Activated T-cell treated with anti-CD3 and anti-CD28 coated beads, Interleukin-2, amount 50 U/mL, for 4 hours (primary cell): ENCODE results near the gene MRPL36. TPM values are rescaled to one million over a fixed set of nuclear protein-coding genes. Genes with fewer than 3 reads are reported as not detected.

Experiments
- total RNA-seq, 3 donors: library from RNA; stranded (reverse); gene quantifications; one replicate each; pipeline ENCODE4 v1.2.1, GENCODE V29; 2021

Gene MRPL36
- total RNA-seq, 3 donors from 2014 or later = 72.8 to 85.9 (median 77.8) TPM

Other genes starting within 250 kb of the MRPL36 start
- 10 to 100 TPM; 55.6 to 64.9 (median 61.4) TPM for gene NDUFS6, start 1.6 kb upstream of the MRPL36 start, total RNA-seq
- gene IRX4, start 83.1 kb upstream of the MRPL36 start, total RNA-seq = not detected